Measurements from ENCODE around the gene SH3BP4. TPM values are rescaled to one million over a fixed set of nuclear protein-coding genes. Genes with fewer than 3 reads are reported as not detected.

Gene SH3BP4
- total and polyA plus RNA-seq, 2 of the 13 experiments (the other 11 are each of a cell fraction or from before 2014, with no cell fraction given) = 34.6 to 99.1 TPM

- intact Hi-C loops (cut with micrococcal nuclease; ENCODE audit: unreplicated experiment) = no loop called here
- in situ Hi-C loops (cut with HindIII; ENCODE audit: extremely low pct_ligation_motif_present, low pct_unique_long_range_greater_than_20kb) = no loop called here
- FAIRE-seq = no peak
- no peak overlapping the region for H3K4me2 ChIP-seq (ENCODE audit: low read depth, low read length)
- peaks cover 89% of the 10 kb centered on the region for H3K79me2 ChIP-seq (ENCODE audit: insufficient read depth, low read length)
- peaks cover 26 to 72% of the 10 kb centered on the region in 2 experiments for H3K36me3 ChIP-seq (replicated peaks in 1 of 2; ENCODE audit: control insufficient read depth in 1 of 2, insufficient read depth in 2 of 2, low read length in 2 of 2)
- ChIA-PET CTCF (ENCODE audit: low intra/inter-chr PET ratio, low total read pairs) (no interaction called here), POLR2A (no interaction called here)
- no peak overlapping the region for H2AFZ ChIP-seq (ENCODE audit: low read length)
- H4K20me1 ChIP-seq (ENCODE audit: insufficient read depth, low read length) = peaks cover 73% of the 10 kb centered on the region
- no peak for ATAC-seq
- no TSS peak for BruUV-seq (replicated peaks)
- H3K9me3 ChIP-seq (ENCODE audit: low read length) = no peaks in the 10 kb centered on the region
- DNase-seq (ENCODE audit: low spot score) = no peak
- 97% methylated on average over 4 of the region's 4 CpGs for WGBS (ENCODE audit: low lambda C conversion rate)
- H3K4me1 ChIP-seq (ENCODE audit: insufficient read depth, low read length) = no peaks in the 10 kb centered on the region
- no peak overlapping the region for H3K9ac ChIP-seq (ENCODE audit: insufficient read depth, low read depth, low read length)
- no peaks in the 10 kb centered on the region for H3K27me3 ChIP-seq (ENCODE audit: control insufficient read depth in 1 of 2, insufficient read depth in 2 of 2, low read length in 2 of 2)
- TF ChIP-seq ASH2L (IDR thresholded peaks at IDR 0.05; ENCODE audit: insufficient read length, low read depth, low read length) (no peak), ZNF598 (CRISPR knock-in tag; IDR thresholded peaks at IDR 0.05; ENCODE audit: borderline replicate concordance) (0 out of 2 replicates have a peak, but pooled peaks have one; percentile 31)
- no peak overlapping the region for H3K4me3 ChIP-seq (replicated peaks in 1 of 3; ENCODE audit: insufficient read depth in 1 of 3, low read depth in 2 of 3, low read length in 3 of 3)
- H3K27ac ChIP-seq (ENCODE audit: extremely low read length, insufficient read depth, low read length) = no peak overlapping the region
Measured at GRCh38 chr2:235017441-235017840, 65.6 kb downstream of the SH3BP4 start.

GRCh38 chr2:235018838-235019237, 67.0 kb downstream of the SH3BP4 start:
- Histone ChIP-seq H4K20me1 (ENCODE audit: insufficient read depth, low read length) (peaks cover 71% of the 10 kb centered on the region), H3K4me1 (ENCODE audit: insufficient read depth, low read length) (no peaks in the 10 kb centered on the region), H2AFZ (ENCODE audit: low read length) (no peak overlapping the region), H3K36me3 (replicated peaks in 1 of 2; ENCODE audit: control insufficient read depth in 1 of 2, insufficient read depth in 2 of 2, low read length in 2 of 2) (peaks cover 20 to 71% of the 10 kb centered on the region in 2 experiments), H3K27ac (ENCODE audit: extremely low read length, insufficient read depth, low read length) (no peak overlapping the region), H3K27me3 (ENCODE audit: control insufficient read depth in 1 of 2, insufficient read depth in 2 of 2, low read length in 2 of 2) (no peaks in the 10 kb centered on the region), H3K79me2 (ENCODE audit: insufficient read depth, low read length) (peaks cover 87% of the 10 kb centered on the region), H3K9ac (ENCODE audit: insufficient read depth, low read depth, low read length) (no peak overlapping the region), H3K4me2 (ENCODE audit: low read depth, low read length) (no peak overlapping the region), H3K9me3 (ENCODE audit: low read length) (no peaks in the 10 kb centered on the region), H3K4me3 (replicated peaks in 1 of 3; ENCODE audit: insufficient read depth in 1 of 3, low read depth in 2 of 3, low read length in 3 of 3) (no peak overlapping the region)
- DNase-seq (ENCODE audit: low spot score) (no peak), FAIRE-seq (no peak), ATAC-seq (no peak)
- WGBS (ENCODE audit: low lambda C conversion rate) = 97% methylated on average over 6 of the region's 6 CpGs
- TSS peak; percentile 17 for BruUV-seq (replicated peaks)
- in situ Hi-C loops (cut with HindIII; ENCODE audit: extremely low pct_ligation_motif_present, low pct_unique_long_range_greater_than_20kb) = no loop called here
- POLR2A ChIA-PET = no interaction called here
- CTCF ChIA-PET (ENCODE audit: low intra/inter-chr PET ratio, low total read pairs) = no interaction called here
- intact Hi-C loops (cut with micrococcal nuclease; ENCODE audit: unreplicated experiment) = no loop called here
- no peak for TF ChIP-seq GLMP (CRISPR knock-in tag; IDR thresholded peaks at IDR 0.05; ENCODE audit: borderline replicate concordance)
- TF ChIP-seq ZNF280D (CRISPR knock-in tag; IDR thresholded peaks at IDR 0.05) = no peak
- TF ChIP-seq ZMYM3 (CRISPR knock-in tag; IDR thresholded peaks at IDR 0.05) = 0 out of 2 replicates have a peak, but pooled peaks have one; percentile 38
- TF ChIP-seq ZBTB44 (CRISPR knock-in tag; IDR thresholded peaks at IDR 0.05) = no peak
- TF ChIP-seq PHF20 (CRISPR knock-in tag; IDR thresholded peaks at IDR 0.05) = no peak
- TF ChIP-seq PAXIP1 (CRISPR knock-in tag; conservative IDR thresholded peaks at IDR 0.05) = no peak

Measured in HepG2 (cell line).